ENCODE results near the gene FILIP1L.

DNA sequence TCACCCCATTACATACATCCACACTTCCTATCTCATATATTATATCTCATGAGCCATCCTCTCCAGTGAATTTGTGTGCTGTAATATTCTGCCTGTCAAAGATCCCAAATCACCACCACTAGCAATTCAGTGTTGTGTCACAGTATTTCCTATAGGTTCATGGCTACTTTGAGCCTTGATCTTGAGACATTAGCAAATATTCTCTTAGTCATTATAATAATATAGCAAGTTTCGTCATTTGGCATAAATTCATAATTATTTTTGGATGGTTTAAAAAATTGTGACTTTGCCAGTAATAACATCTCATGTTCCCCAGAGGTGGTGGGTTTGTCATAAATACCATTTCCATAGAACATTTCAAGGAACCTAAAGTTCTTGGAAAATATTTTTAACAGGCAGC is 249.0 kb downstream of the FILIP1L start:
- TF ChIP-seq, protein P1, sequence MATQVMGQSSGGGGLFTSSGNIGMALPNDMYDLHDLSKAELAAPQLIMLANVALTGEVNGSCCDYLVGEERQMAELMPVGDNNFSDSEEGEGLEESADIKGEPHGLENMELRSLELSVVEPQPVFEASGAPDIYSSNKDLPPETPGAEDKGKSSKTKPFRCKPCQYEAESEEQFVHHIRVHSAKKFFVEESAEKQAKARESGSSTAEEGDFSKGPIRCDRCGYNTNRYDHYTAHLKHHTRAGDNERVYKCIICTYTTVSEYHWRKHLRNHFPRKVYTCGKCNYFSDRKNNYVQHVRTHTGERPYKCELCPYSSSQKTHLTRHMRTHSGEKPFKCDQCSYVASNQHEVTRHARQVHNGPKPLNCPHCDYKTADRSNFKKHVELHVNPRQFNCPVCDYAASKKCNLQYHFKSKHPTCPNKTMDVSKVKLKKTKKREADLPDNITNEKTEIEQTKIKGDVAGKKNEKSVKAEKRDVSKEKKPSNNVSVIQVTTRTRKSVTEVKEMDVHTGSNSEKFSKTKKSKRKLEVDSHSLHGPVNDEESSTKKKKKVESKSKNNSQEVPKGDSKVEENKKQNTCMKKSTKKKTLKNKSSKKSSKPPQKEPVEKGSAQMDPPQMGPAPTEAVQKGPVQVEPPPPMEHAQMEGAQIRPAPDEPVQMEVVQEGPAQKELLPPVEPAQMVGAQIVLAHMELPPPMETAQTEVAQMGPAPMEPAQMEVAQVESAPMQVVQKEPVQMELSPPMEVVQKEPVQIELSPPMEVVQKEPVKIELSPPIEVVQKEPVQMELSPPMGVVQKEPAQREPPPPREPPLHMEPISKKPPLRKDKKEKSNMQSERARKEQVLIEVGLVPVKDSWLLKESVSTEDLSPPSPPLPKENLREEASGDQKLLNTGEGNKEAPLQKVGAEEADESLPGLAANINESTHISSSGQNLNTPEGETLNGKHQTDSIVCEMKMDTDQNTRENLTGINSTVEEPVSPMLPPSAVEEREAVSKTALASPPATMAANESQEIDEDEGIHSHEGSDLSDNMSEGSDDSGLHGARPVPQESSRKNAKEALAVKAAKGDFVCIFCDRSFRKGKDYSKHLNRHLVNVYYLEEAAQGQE (IDR thresholded peaks at IDR 0.05; ENCODE audit: insufficient read depth in 1 of 2, low read depth in 2 of 2, low read length in 2 of 2), result no peak
- TF ChIP-seq POLR2AphosphoS5 (IDR thresholded peaks at IDR 0.05; ENCODE audit: low read depth, low read length), result no peak
- TF ChIP-seq TAF1 (IDR thresholded peaks at IDR 0.05; ENCODE audit: borderline replicate concordance, insufficient read depth, low read length), result no peak
- TF ChIP-seq FOXP2 (optimal IDR thresholded peaks at IDR 0.05; ENCODE audit: borderline replicate concordance, extremely low read depth, extremely low read length, insufficient read depth), result no peak
- TF ChIP-seq SIN3A (IDR thresholded peaks at IDR 0.05; ENCODE audit: borderline replicate concordance, insufficient read depth, low read length), result no peak
